22Rv1 (cell line): ENCODE data around the gene ALDH1A2.

ENCODE experiments used
- CTCF ChIP-seq: fragments of 450-650 bp; IDR thresholded peaks from 2 replicates; pipeline ENCODE4 v1.5.1; 2017; ENCODE audit warnings: mild to moderate bottlenecking
- ZFX ChIP-seq: fragments of 450-650 bp; IDR thresholded peaks from 2 replicates; pipeline ENCODE4 v1.6.1; 2017; ENCODE audit warnings: antibody characterized with exemption, borderline replicate concordance

GRCh38 chr15:58074452-58074851, 8.9 kb upstream of the ALDH1A2 start:
- TF ChIP-seq CTCF (no peak), ZFX (no peak)
